Neural progenitor cell (in vitro differentiated cells): ENCODE data around the gene LGALS3BP. TPM values are rescaled to one million over a fixed set of nuclear protein-coding genes. Genes with fewer than 3 reads are reported as not detected.
A peak's percentile ranks its signal among the peaks of the same experiment; 100 is the strongest.

Source experiments
- DNase-seq: peaks from one replicate; pipeline ENCODE4 v3.0.0-alpha.2; 2016; ENCODE audit warnings: low spot score
- H2AFZ ChIP-seq: fragments of 200-600 bp; sonication (generic); replicated peaks from 2 replicates; pipeline ENCODE4 v1.6.1; 2016; ENCODE audit warnings: antibody characterized with exemption
- H3F3A ChIP-seq: fragments of 200-600 bp; sonication (generic); 2 replicates; pipeline ENCODE4 v1.6.1; 2016; ENCODE audit warnings: antibody characterized with exemption, low read depth
- H3K27ac ChIP-seq: fragments of 200-600 bp; sonication (generic); 2 replicates; pipeline ENCODE4 v1.5.1; 2016; ENCODE audit warnings: mild to moderate bottlenecking
- H3K27me3 ChIP-seq: fragments of 200-600 bp; sonication (generic); 2 replicates; pipeline ENCODE4 v1.6.1; 2016; ENCODE audit warnings: mild to moderate bottlenecking, moderate library complexity
- H3K36me3 ChIP-seq: fragments of 200-600 bp; sonication (generic); 2 replicates; pipeline ENCODE4 v1.5.1; 2016
- H3K4me1 ChIP-seq: fragments of 200-600 bp; sonication (generic); 2 replicates; pipeline ENCODE4 v1.6.1; 2016; ENCODE audit warnings: mixed run types
- H3K4me2 ChIP-seq: fragments of 200-600 bp; sonication (generic); 2 replicates; pipeline ENCODE4 v1.6.1; 2016
- H3K4me3 ChIP-seq: fragments of 200-600 bp; sonication (generic); 2 replicates; pipeline ENCODE4 v1.5.1; 2016
- H3K79me2 ChIP-seq: fragments of 200-600 bp; sonication (generic); 2 replicates; pipeline ENCODE4 v1.6.1; 2016; ENCODE audit warnings: low read depth
- H3K9ac ChIP-seq: fragments of 200-600 bp; sonication (generic); 2 replicates; pipeline ENCODE4 v1.6.1; 2016
- H3K9me3 ChIP-seq: fragments of 200-600 bp; sonication (generic); 2 replicates; pipeline ENCODE4 v1.5.1; 2016; ENCODE audit warnings: low read depth
- H4K20me1 ChIP-seq: fragments of 200-600 bp; sonication (generic); 2 replicates; pipeline ENCODE4 v1.6.1; 2016; ENCODE audit warnings: low read depth
- H3K27ac Mint-ChIP-seq: 3 replicates; pipeline ENCODE4 v1.8.0; 2021; ENCODE audit warnings: mixed read lengths
- H3K27me3 Mint-ChIP-seq: 2 replicates; pipeline ENCODE4 v1.8.0; 2022; ENCODE audit warnings: low read depth, mild to moderate bottlenecking, inconsistent platforms, moderate library complexity, mixed read lengths; ENCODE audit not compliant: insufficient read depth
- H3K36me3 Mint-ChIP-seq: 3 replicates; pipeline ENCODE4 v1.8.0; 2021; ENCODE audit warnings: mixed read lengths
- H3K4me1 Mint-ChIP-seq: 3 replicates; pipeline ENCODE4 v1.8.0; 2021; ENCODE audit warnings: mixed read lengths
- H3K4me3 Mint-ChIP-seq: 3 replicates; pipeline ENCODE4 v1.8.0; 2021; ENCODE audit warnings: mild to moderate bottlenecking, moderate library complexity, mixed read lengths
- H3K9me3 Mint-ChIP-seq: 3 replicates; pipeline ENCODE4 v1.8.0; 2020; ENCODE audit warnings: mixed read lengths
- CTCF ChIP-seq: fragments of 200-600 bp; sonication (generic); IDR thresholded peaks from 2 replicates; pipeline ENCODE4 v1.5.1; 2017; ENCODE audit warnings: antibody characterized with exemption, mild to moderate bottlenecking
- EZH2 ChIP-seq: fragments of 200-600 bp; sonication (generic); IDR thresholded peaks from 2 replicates; pipeline ENCODE4 v1.6.1; 2017; ENCODE audit warnings: antibody characterized with exemption, mild to moderate bottlenecking, moderate library complexity
- EZH2phosphoT487 ChIP-seq: fragments of 200-600 bp; sonication (generic); IDR thresholded peaks from 2 replicates; pipeline ENCODE4 v1.6.1; 2017; ENCODE audit warnings: antibody characterized with exemption
- total RNA-seq: library from RNA; depleted of rRNA; stranded (reverse); fragments of >200 nt; gene quantifications from 2 replicates; pipeline ENCODE4 v1.2.3, GENCODE V29; 2015; ENCODE audit warnings: low replicate concordance

Gene LGALS3BP
- total RNA-seq, 1 donor from 2014 or later, result 17.5 TPM

- no peak overlapping the region for H3K4me3 Mint-ChIP-seq
- peaks cover 18% of the 10 kb centered on the region for H3K27me3 Mint-ChIP-seq
- peaks cover 8% of the 10 kb centered on the region for H3K4me1 ChIP-seq
- peaks cover 14% of the 10 kb centered on the region for H4K20me1 ChIP-seq
- H3K4me1 Mint-ChIP-seq, result peaks cover 15% of the 10 kb centered on the region
- no peak overlapping the region for H3K4me2 ChIP-seq
- H3K27me3 ChIP-seq, result no peaks in the 10 kb centered on the region
- H3K36me3 ChIP-seq, result no peaks in the 10 kb centered on the region
- TF ChIP-seq EZH2 (no peak), CTCF (no peak), EZH2phosphoT487 (no peak)
- no peak for DNase-seq
- no peaks in the 10 kb centered on the region for H3K36me3 Mint-ChIP-seq
- no peak overlapping the region for H3K27ac ChIP-seq
- H3K9ac ChIP-seq, result no peak overlapping the region
- H3K27ac Mint-ChIP-seq, result no peak overlapping the region
- H2AFZ ChIP-seq, result no peak overlapping the region
- H3K9me3 ChIP-seq, result peaks cover 21% of the 10 kb centered on the region
- peaks cover 36% of the 10 kb centered on the region for H3K9me3 Mint-ChIP-seq
- peaks cover 18% of the 10 kb centered on the region for H3K79me2 ChIP-seq
- no peaks in the 10 kb centered on the region for H3F3A ChIP-seq
- no peak overlapping the region for H3K4me3 ChIP-seq
Measured at GRCh38 chr17:79012563-79013134, 32.9 kb upstream of the LGALS3BP start.

- no peak overlapping the region for H2AFZ ChIP-seq
- no peaks in the 10 kb centered on the region for H3F3A ChIP-seq
- H3K9me3 ChIP-seq, result peaks cover 21% of the 10 kb centered on the region
- H3K4me1 Mint-ChIP-seq, result peaks cover 21% of the 10 kb centered on the region
- H3K27me3 Mint-ChIP-seq, result peaks cover 18% of the 10 kb centered on the region
- no peaks in the 10 kb centered on the region for H3K36me3 ChIP-seq
- no peak for TF ChIP-seq EZH2phosphoT487
- TF ChIP-seq EZH2, result no peak
- TF ChIP-seq CTCF, result no peak
- no peak for DNase-seq
- no peak overlapping the region for H3K9ac ChIP-seq
- H3K4me3 Mint-ChIP-seq, result no peak overlapping the region
- H3K36me3 Mint-ChIP-seq, result no peaks in the 10 kb centered on the region
- H3K4me2 ChIP-seq, result no peak overlapping the region
- H4K20me1 ChIP-seq, result peaks cover 20% of the 10 kb centered on the region
- no peak overlapping the region for H3K4me3 ChIP-seq
- peaks cover 29% of the 10 kb centered on the region for H3K9me3 Mint-ChIP-seq
- H3K27me3 ChIP-seq, result no peaks in the 10 kb centered on the region
- H3K27ac ChIP-seq, result no peak overlapping the region
- no peak overlapping the region for H3K27ac Mint-ChIP-seq
- H3K79me2 ChIP-seq, result peaks cover 27% of the 10 kb centered on the region
- H3K4me1 ChIP-seq, result peaks cover 8% of the 10 kb centered on the region
Measured at GRCh38 chr17:79011451-79012147, 31.9 kb upstream of the LGALS3BP start.

- H3K4me2 ChIP-seq, result peak overlapping the region; percentile 98
- H3K36me3 Mint-ChIP-seq, result no peaks in the 10 kb centered on the region
- peak overlapping the region; percentile 81 for H2AFZ ChIP-seq
- DNase-seq, result no peak
- no peak overlapping the region for H3K27ac ChIP-seq
- H3K79me2 ChIP-seq, result peaks cover 32% of the 10 kb centered on the region
- peaks cover 26% of the 10 kb centered on the region for H3K9me3 Mint-ChIP-seq
- H4K20me1 ChIP-seq, result peaks cover 32% of the 10 kb centered on the region
- H3K4me1 Mint-ChIP-seq, result peaks cover 27% of the 10 kb centered on the region
- H3K9me3 ChIP-seq, result peaks cover 20% of the 10 kb centered on the region
- H3K36me3 ChIP-seq, result no peaks in the 10 kb centered on the region
- TF ChIP-seq EZH2 (no peak), CTCF (no peak), EZH2phosphoT487 (no peak)
- peaks cover 8% of the 10 kb centered on the region for H3K4me1 ChIP-seq
- H3K4me3 ChIP-seq, result peak overlapping the region; percentile 98
- H3F3A ChIP-seq, result no peaks in the 10 kb centered on the region
- peak overlapping the region; percentile 77 for H3K27ac Mint-ChIP-seq
- H3K4me3 Mint-ChIP-seq, result peak overlapping the region; percentile 89
- H3K27me3 Mint-ChIP-seq, result peaks cover 18% of the 10 kb centered on the region
- no peak overlapping the region for H3K9ac ChIP-seq
- no peaks in the 10 kb centered on the region for H3K27me3 ChIP-seq
Measured at GRCh38 chr17:79010304-79010646, 30.6 kb upstream of the LGALS3BP start.
